Mucosa of stomach (tissue), 1 donor: ENCODE measurements around the gene GMPR.

Experiments
- H3K27me3 ChIP-seq: one replicate; pipeline ENCODE4 v1.7.0; 2013; ENCODE audit warnings: mild to moderate bottlenecking, low read length; ENCODE audit not compliant: control insufficient read depth, insufficient read depth
- H3K36me3 ChIP-seq: one replicate; pipeline ENCODE4 v1.7.0; 2013; ENCODE audit warnings: low read length; ENCODE audit not compliant: control insufficient read depth, insufficient read depth
- H3K4me1 ChIP-seq: one replicate; pipeline ENCODE4 v1.7.0; 2013; ENCODE audit warnings: mild to moderate bottlenecking, low read length; ENCODE audit not compliant: control insufficient read depth, insufficient read depth
- H3K4me3 ChIP-seq: one replicate; pipeline ENCODE4 v1.7.0; 2013; ENCODE audit warnings: low read length
- H3K9ac ChIP-seq: one replicate; pipeline ENCODE4 v1.7.0; 2013; ENCODE audit warnings: mild to moderate bottlenecking, low read length, moderate library complexity
- H3K9me3 ChIP-seq: one replicate; pipeline ENCODE4 v1.7.0; 2013; ENCODE audit warnings: mild to moderate bottlenecking, low read length, moderate library complexity; ENCODE audit not compliant: control insufficient read depth
- donor health status: Pancreatic carcinoma.

Gene GMPR

DNA sequence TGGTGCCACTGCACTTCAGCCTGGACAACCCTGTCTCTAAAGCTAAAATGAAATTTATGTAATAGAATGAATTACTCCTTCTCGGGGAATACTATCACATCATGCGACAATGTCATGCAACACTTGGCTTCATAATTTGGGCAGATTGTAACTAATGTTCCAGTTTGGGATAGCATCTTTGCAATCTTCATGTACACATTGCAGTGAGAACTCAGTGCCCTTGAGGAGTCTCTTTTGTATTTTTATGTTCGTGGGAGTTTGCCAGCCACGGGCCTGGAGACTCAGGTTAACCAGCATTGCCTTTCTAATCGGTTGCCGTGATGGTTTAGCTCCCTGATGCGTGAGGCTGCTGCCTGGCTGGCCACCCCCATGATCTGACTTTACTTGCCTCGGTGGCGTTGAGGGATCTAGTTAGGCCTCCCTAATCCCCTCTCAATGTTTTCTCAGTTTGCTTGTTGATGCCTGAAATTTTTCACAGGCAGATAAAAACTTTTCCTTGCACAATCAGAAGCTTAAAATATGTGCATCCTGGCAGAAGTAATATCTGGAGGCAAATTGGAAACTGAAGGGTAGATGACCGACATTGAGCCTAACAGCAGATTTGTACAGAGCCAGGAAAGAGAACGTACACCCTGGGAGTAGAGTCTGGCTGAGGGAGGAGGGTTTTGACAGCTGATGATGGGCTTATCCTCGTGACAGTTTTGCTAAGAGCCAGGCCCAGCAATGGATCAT, 2.4 kb downstream of the GMPR start:
- Histone ChIP-seq H3K36me3 (no peaks in the 10 kb centered on the region), H3K9ac (no peak overlapping the region), H3K9me3 (no peaks in the 10 kb centered on the region), H3K4me3 (no peak overlapping the region), H3K4me1 (peaks cover 36% of the 10 kb centered on the region), H3K27me3 (no peaks in the 10 kb centered on the region)

DNA sequence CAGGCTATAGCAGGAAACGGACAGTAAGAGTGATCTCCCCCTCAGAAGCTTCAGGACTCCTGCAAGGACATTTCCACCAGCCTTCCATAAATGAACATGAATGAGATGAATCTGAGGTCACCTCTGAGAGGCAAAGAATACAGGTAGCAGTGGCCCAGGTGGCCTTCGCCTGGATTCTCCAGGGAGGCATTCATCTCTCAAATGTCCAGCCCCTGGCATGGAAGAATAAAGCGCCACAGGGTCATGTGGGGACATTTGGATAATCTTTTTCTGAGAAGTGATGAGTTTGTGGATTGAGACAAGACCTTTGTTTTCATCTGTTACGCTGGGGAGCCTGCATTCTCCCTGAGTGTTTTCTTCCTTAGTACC, 2.9 kb downstream of the GMPR start:
- Histone ChIP-seq H3K27me3 (no peaks in the 10 kb centered on the region), H3K9ac (no peak overlapping the region), H3K36me3 (no peaks in the 10 kb centered on the region), H3K9me3 (no peaks in the 10 kb centered on the region), H3K4me3 (no peak overlapping the region), H3K4me1 (peaks cover 36% of the 10 kb centered on the region)

DNA sequence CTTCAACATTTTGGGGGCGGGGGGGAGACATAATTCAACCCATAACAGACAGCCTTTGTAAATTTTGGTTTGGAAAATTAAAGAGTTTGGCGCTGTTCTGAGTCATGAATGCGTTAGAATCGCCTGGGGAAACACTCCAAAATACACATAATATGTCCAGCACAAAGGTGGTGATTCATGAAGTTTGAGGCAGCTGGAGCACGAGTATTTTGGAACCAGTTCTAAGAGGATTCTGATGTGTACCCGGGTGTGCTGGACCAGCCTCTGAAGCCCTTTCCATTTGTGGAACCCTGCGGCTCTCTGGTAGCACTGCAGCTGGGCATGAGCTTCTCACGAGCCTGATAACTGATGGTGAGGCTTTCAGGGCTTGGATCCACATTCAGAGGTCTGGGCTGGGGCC, 4.7 kb downstream of the GMPR start:
- H3K4me1 ChIP-seq = peaks cover 25% of the 10 kb centered on the region

DNA sequence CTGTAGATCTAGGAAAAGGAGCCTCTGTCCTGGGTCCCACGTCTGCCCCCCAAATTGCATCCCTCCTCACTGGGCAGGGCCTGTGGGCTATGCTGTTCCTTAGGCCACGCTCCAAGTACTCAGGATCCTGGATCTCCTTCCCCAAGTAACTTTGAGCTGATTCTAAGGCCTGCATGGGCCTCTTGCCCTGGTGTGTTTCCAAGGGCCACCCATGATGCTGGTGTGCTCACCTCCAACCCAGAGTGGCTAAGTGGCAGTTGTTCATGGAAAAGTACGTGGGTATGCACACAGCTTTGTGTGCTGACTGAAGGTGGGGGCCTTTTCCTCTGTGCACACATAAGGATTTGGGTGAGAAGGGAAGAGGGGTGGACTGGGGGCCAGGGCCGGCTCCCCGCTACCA, 5.3 kb downstream of the GMPR start:
- H3K4me1 ChIP-seq = peaks cover 25% of the 10 kb centered on the region
- H3K4me3 ChIP-seq = no peak overlapping the region
- H3K27me3 ChIP-seq = no peaks in the 10 kb centered on the region
- H3K9me3 ChIP-seq = no peaks in the 10 kb centered on the region
- H3K9ac ChIP-seq = no peak overlapping the region
- H3K36me3 ChIP-seq = no peaks in the 10 kb centered on the region

More for the DNA sequence above, 4.7 kb downstream of the GMPR start:
- no peaks in the 10 kb centered on the region for H3K36me3 ChIP-seq
- H3K9ac ChIP-seq = no peak overlapping the region
- H3K9me3 ChIP-seq = no peaks in the 10 kb centered on the region
- H3K4me3 ChIP-seq = no peak overlapping the region
- no peaks in the 10 kb centered on the region for H3K27me3 ChIP-seq

DNA sequence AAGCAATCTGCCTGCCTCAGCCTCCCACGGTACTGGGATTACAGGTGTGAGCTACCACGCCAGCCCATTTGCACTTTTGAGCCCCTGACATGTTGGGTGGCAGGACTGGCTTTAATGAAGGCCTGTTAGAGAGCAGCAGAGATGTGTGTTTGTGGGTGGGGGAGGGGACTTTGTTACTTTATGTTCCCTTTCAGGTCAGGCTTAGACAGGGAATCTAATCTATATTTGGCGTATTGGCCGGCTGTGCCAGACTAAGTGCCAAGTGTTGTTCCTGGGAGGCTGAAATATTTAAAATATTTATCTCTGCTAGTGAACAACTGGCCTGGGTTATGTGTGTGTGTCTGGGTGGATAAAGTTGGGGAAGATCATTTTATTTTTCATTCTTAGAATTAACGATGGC, 6.1 kb downstream of the GMPR start:
- H3K36me3 ChIP-seq = no peaks in the 10 kb centered on the region
- H3K4me3 ChIP-seq = no peak overlapping the region
- H3K27me3 ChIP-seq = no peaks in the 10 kb centered on the region
- H3K9me3 ChIP-seq = no peaks in the 10 kb centered on the region
- H3K4me1 ChIP-seq = peaks cover 20% of the 10 kb centered on the region
- no peak overlapping the region for H3K9ac ChIP-seq

DNA sequence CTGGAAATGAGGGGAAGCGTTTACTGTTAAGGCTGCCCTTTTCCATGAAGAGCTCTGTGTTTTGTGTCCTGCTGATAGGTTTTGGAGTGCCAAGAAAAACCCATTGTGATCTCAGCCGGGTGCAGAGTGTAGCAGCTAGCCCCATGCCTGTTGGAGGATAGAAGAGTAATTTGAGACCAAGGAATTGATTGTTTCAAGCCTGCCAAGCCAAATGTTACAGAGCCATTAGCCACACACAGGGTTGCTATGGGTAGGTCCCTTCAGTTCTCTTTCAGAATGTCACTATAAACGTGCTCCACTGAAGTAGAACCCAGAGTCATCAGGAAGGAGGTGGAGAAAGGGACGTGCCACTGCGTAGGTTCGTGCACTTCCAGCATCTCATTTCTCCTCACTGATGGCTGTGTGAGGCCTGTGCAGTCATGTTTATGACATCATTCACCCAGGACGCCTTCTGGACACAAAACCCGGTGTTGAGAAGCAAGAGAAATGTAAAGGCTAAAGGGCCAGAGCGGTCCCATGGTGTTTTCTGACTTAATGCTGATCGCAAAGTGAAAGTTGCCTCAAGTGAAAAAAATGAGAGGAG, 6.6 kb downstream of the GMPR start:
- H3K9me3 ChIP-seq = no peaks in the 10 kb centered on the region
- peaks cover 15% of the 10 kb centered on the region for H3K4me1 ChIP-seq
- H3K4me3 ChIP-seq = no peak overlapping the region
- H3K36me3 ChIP-seq = no peaks in the 10 kb centered on the region
- H3K27me3 ChIP-seq = no peaks in the 10 kb centered on the region
- no peak overlapping the region for H3K9ac ChIP-seq

DNA sequence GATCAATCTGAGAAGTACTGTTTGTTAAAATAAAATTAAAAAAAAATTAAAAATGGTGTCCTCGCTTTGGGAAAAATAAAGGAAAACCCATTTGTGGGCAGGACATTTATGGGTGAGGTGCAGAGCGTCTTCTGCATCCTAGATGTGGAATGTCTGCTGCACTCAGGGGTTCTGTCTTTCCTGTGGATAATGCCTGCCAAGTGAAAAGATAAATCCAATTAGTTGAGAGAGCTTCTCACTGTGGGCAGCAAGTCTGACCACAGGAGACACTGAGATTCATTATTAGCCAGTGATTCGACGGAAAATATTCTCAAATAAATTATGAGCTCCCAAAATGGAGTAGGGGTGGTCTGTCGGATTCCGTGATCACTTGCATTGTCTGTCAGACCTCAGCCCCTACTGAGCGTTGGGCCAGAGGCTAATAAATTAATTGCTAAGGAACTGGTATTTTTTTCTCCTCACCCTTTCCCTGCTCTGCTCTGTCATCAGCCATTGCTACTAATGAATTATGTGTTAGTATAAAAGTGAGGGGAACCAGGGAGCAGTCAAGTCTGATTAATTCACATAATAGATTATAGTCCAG, 10.0 kb downstream of the GMPR start:
- H3K36me3 ChIP-seq = no peaks in the 10 kb centered on the region
- H3K4me3 ChIP-seq = no peak overlapping the region
- H3K9me3 ChIP-seq = no peaks in the 10 kb centered on the region
- peaks cover 23% of the 10 kb centered on the region for H3K4me1 ChIP-seq
- no peaks in the 10 kb centered on the region for H3K27me3 ChIP-seq
- H3K9ac ChIP-seq = no peak overlapping the region

DNA sequence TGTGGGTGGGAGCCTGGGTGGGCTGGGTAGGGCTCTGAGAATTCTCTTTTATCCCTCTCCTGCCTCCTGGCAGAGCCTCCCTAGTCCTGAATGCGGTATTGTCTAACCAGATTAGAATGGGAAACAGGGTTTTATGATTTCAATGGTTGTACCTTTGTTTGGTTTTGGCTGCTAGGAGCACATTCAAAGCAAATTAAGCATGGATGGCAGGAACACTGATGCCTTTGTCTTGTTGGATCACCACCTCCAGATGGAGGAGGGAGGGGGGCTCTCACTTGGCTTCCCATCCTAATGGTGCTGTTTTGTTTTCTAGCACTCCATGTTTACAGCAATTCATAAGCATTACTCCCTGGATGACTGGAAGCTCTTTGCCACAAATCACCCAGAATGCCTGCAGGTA, 11.6 kb downstream of the GMPR start:
- Histone ChIP-seq H3K36me3 (no peaks in the 10 kb centered on the region), H3K27me3 (no peaks in the 10 kb centered on the region)

DNA sequence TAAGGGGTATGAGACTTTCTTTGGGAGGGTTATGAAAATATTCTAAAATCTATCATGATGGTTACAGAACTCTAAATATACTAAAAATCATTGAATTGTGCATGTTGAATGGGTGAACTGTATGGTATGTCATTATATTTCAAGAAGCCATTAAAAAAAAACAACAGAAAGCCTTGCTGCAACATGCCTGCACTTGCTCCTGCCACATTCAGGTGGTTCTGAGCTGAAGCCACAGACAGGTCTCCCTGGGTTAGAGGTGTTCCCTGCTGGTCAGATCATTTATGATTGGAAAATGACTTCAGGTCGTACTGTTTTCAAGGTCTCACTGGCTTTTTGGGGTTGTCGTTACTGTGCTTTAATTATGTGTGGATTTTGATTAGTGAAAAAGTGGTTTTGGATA, 13.3 kb downstream of the GMPR start:
- Histone ChIP-seq H3K9ac (no peak overlapping the region), H3K9me3 (no peaks in the 10 kb centered on the region), H3K36me3 (no peaks in the 10 kb centered on the region), H3K4me3 (no peak overlapping the region), H3K27me3 (no peaks in the 10 kb centered on the region), H3K4me1 (peaks cover 9% of the 10 kb centered on the region)

More for the DNA sequence above, 11.6 kb downstream of the GMPR start:
- H3K4me3 ChIP-seq = no peak overlapping the region
- no peaks in the 10 kb centered on the region for H3K9me3 ChIP-seq
- no peak overlapping the region for H3K9ac ChIP-seq
- peaks cover 15% of the 10 kb centered on the region for H3K4me1 ChIP-seq

DNA sequence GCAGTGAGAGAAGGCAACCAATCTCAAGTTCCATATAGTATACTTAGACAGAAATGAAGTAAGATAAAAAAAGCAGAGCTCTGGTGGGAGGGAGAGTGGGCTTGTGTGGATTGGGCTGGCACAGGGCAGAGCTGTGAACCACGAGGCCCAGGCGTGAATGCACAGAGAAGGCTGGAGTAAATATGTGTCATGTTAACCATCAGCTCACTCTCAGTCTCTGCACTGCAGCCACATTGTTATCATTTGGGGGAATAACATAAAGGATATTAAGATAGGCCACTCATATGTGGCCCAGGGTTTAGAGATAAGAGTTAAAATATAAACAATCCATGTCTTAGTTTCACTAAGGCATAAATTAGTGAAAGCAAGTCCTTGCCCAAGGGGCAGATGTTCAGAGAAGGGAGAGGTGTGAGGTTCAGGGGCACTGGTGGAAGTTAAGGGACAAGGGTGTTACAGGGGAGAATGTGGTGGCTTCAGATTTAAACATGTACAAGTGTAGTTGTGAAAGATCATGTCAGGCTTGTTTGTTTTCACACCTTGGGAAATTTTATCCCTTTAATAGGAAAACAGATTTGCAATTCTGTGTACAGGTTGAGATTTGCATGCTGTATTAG, 14.4 kb downstream of the GMPR start:
- Histone ChIP-seq H3K27me3 (no peaks in the 10 kb centered on the region), H3K4me1 (peaks cover 9% of the 10 kb centered on the region), H3K9me3 (no peaks in the 10 kb centered on the region), H3K36me3 (no peaks in the 10 kb centered on the region), H3K9ac (no peak overlapping the region), H3K4me3 (no peak overlapping the region)

DNA sequence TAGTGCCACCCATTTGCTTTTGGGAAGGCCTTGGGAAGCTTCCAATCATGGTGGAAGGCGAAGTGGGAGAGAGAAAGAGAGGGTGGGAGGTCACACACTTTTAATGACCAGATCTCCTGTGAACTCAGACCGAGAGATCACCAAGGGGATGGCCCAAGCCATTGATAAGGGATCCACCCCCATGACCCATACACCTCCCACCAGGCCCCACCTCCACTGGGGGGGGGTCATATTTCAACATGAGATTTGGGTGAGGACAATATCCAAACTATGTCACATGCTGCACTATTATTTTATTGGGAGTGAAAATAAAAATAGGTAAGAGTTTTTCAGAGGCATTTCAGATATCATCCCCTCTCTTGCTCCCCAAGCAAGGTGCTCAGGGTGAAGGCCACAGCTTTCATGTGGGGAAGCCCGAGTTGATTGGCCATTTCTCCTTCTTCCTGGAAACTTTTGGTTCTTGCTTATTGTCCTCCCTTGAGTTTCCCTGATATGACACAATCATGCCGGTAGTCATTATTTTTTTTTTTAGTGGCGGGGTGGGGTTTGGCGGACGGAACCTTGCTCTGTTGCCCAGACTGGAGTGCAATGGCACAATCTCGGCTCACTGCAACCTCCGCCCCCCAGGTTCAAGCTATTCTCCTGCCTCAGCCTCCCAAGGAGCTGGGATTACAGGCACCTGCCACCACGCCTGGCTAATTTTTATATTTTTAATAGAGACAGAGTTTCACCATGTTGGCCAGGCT, 15.2 kb downstream of the GMPR start:
- Histone ChIP-seq H3K4me1 (peaks cover 13% of the 10 kb centered on the region), H3K9ac (no peak overlapping the region), H3K27me3 (no peaks in the 10 kb centered on the region), H3K36me3 (no peaks in the 10 kb centered on the region), H3K4me3 (no peak overlapping the region), H3K9me3 (no peaks in the 10 kb centered on the region)

DNA sequence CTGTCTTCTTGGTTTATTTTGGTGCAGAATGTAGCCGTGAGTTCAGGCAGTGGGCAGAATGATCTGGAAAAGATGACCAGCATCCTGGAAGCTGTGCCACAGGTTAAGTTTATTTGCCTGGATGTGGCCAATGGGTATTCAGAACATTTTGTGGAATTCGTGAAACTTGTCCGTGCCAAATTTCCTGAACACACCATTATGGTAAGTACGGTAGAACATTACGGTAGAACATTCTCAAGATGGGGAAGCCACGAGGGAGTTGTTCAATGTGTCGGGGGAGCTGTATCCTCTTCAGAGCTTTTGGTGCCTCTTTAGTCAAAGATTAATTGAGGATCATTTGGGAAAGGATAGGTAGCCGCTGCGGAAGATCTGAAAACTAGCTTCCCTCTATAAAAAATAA, 16.1 kb downstream of the GMPR start:
- Histone ChIP-seq H3K4me3 (no peak overlapping the region), H3K36me3 (no peaks in the 10 kb centered on the region), H3K9ac (no peak overlapping the region), H3K27me3 (no peaks in the 10 kb centered on the region), H3K4me1 (peaks cover 13% of the 10 kb centered on the region), H3K9me3 (no peaks in the 10 kb centered on the region)
